CD4-positive, alpha-beta T cell treated with Interleukin-17A for 4 hours (primary cell): ENCODE results near the gene ZFR.
"Not testable (repeated sequence)": the region's sequence is repeated elsewhere in the genome, so short reads cannot be mapped to it uniquely, and the experiment has no call there.

Experiments
- DNase-seq: peaks from one replicate; pipeline ENCODE4 v3.0.0-alpha.2; 2020; ENCODE audit warnings: mixed read lengths

Gene ZFR

GRCh38 chr5:32355686-32356085 lies 88.9 kb downstream of the ZFR start:
- DNase-seq, result no peak

- no peak for DNase-seq
Measured at GRCh38 chr5:32353420-32353819, 91.1 kb downstream of the ZFR start.

DNA sequence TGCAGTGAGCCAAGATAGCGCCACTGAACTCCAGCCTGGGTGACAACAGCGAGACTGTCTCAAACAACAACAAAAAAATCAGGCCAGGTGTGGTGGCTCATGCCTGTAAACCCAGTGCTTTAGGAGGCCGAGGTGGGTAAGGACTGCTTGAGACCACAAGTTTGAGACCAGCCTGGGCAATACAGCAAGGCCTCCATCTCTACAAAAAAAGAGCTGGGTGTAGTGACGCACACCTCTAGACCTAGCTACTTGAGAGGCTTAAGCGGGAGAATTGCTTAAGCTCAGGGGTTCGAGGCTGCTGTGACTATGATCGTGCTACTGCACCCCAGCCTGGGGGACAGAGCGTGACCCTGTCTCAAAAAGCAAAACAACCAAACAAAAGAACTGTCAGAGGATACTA lies 91.9 kb downstream of the ZFR start:
- no peak for DNase-seq

DNA sequence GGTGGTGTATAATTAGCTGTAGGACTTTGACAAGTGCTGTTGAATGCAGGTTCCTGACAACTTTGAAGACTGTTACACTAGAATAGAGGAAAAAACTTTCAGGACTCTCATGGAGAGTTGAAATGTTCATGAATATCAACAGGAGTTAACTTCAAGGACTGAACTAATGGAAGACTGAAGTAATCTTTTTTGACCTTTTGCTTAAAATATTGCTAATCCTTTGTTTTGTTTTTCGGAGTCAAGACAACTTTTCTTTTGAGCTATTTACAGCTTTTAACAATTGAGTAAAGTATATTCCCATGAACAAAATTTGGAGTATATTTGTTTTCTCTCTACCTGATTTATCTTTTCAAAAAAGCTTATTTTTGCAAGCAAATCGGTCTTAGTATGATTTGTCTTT lies 97.7 kb downstream of the ZFR start:
- DNase-seq, result no peak

GRCh38 chr5:32343058-32343672 lies 101.4 kb downstream of the ZFR start:
- no peak for DNase-seq

- DNase-seq, result no peak
Measured at GRCh38 chr5:32342656-32343055, 101.9 kb downstream of the ZFR start.

- no peak for DNase-seq
Measured at GRCh38 chr5:32339878-32340277, 104.7 kb downstream of the ZFR start.

- no peak for DNase-seq
Measured at GRCh38 chr5:32339198-32339597, 105.3 kb downstream of the ZFR start.

DNA sequence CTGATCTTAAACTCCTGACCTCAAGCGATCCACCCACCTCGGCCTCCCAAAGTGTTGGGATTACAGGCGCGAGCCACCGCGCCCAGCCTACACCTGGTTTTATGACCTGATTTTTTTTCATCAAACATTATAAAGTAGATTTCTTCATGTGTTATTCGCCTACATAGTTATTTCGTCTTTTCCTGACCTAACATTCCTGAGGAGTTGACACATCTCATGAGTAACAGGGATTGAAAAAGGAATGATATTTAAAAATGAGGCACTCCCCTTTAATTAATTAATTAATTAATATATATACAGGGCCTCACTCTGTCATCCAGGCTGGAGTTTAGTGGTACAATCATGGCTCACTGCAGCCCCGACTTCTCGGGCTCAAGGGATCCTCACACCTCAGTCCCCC lies 111.6 kb downstream of the ZFR start:
- no peak for DNase-seq

DNA sequence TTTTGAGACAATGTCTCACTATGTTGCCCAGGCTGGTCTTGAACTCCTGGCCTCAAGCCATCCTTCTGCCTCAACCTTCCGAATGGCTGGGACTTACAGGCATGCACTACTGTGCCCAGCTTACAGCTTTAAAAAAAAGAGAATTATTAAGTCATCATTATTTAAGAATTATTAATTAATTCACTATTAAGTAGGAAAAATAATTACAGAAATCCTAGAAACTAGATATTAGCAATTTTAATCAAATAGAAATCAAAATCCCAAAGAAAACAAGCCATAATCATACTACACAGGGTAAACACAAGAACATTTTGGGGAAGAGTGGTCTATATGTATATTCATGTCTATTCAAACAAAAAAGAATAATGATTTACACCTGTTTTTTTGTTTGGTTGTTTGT lies 112.2 kb downstream of the ZFR start:
- DNase-seq, result no peak

DNA sequence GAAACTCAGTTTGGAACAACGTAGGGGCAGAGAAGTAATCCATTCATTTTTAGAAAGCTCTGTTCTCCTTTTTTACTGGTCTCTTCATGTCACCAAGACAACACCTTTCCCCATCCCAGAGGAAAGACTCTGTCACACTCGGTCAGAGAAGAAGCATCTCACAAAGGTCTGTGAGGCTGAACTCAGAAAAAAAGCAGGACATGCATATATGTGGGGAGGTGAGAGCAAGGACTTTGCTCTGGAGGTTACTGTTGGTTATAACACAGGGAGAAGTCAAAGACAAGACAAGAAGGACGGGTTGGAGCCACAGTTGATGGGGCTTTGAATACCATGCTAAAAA lies 112.6 kb downstream of the ZFR start:
- DNase-seq, result no peak

GRCh38 chr5:32331217-32331934 lies 113.2 kb downstream of the ZFR start:
- DNase-seq, result no peak

GRCh38 chr5:32330126-32330971 lies 114.2 kb downstream of the ZFR start:
- DNase-seq, result no peak

DNA sequence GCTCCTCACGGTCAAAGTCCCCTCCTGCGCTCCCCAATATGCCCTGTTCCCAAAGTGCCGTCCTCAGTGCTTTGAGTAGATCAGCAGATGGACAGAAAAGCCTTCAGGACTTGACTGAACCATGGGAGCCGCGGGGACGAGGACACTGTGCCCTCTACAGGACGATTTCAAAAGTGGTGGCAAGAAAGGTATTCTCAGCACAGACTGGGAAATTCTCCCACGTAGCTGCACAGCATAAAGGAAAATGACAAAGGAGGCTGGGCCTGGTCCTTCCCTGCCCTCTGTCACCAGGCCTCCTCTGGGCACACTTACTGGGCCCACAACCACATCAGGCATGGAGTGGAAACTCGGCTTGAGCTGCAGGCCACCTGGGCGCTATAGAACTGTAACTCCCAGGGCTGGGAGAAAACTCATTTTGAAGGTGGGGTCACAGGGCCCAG lies 115.1 kb downstream of the ZFR start:
- DNase-seq, result peak; percentile 64

DNA sequence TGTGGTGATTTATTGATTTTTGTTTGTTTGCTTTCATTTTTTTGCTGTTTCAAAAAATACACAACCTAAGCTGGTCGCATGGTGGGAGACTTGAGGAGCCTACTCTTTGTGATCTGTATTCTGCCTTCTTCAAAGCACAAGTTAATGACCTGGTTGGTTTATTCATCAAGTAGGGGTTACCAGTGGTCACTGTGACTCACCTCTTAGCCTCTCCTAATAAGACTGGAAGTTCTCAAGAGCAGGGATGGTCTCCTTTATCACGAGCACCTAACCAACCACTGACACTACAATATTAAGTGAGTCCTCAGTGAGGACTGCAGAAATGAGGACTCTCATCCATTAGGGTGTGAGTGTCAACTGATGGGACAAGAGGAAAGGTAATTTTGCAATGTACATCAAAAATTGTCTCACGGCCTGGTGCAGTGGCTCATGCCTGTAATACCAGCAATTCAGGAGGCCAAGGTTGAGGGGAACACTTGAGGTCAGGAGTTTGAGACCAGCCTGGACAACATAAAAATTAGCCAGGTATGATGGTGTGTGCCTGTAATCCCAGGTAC lies 118.2 kb downstream of the ZFR start:
- no peak for DNase-seq

- no peak for DNase-seq
Measured at GRCh38 chr5:32325616-32326015, 118.9 kb downstream of the ZFR start.

DNA sequence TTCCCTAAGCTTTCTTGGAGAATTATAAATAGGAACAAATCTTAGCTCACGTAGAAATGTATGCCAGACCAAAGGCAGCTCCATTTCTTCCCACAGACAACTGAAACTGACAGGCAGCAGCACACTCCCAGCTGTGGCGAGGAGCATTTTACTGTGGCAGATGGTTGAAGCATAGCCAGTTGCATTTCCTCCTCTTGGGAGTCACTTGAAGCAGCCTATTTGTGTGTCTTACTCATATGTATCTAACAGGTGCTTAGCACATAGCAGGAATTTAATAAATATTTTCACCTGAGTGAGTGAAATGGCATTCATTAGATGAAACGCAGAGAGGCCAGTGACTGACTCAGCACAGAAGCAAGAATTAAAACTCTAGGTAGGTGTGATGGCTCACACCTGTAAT lies 119.5 kb downstream of the ZFR start:
- DNase-seq, result no peak

- DNase-seq, result no peak
Measured at GRCh38 chr5:32323741-32324140, 120.8 kb downstream of the ZFR start.

- no peak for DNase-seq
Measured at GRCh38 chr5:32322882-32323281, 121.7 kb downstream of the ZFR start.

DNA sequence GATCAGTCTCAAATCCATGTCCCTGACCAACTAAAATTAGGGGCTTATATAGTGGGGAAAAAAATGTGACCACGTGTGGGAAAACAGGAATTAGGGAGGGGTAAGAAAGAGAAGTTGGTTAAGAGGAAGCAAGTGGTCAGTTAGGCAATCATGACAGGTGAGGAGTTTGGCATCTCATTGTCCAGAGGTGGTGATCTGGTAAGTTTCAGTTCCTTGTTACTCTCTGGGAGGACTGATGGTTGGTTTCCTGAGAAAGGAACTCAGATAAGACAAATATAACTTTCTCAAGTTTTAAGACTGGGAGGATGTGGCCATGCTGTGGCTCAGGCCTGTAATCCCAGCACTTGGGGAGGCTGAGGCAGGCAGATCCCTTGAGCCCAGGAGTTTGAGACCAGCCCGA lies 122.8 kb downstream of the ZFR start:
- DNase-seq, result not testable (repeated sequence)

DNA sequence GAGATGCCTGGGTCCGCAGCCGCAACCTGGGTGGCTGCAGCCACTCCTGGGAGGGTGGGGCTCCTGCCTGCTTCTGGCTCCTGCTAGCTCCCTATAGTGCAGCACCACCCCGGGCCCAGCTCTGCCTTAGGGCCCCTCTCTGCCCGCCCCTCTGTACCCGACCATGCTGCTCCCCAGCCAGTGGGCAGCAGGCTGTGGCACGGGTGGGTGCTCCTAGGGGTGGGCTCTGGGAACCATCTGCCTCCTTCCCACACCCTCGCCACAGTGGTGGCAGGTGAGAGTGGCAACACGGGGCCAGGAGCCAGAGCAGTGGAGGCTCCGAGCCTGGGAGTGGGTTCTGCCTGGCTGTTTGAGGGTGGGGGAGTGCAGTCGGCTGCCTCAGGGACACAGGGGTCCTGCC lies 124.0 kb downstream of the ZFR start:
- DNase-seq, result no peak

DNA sequence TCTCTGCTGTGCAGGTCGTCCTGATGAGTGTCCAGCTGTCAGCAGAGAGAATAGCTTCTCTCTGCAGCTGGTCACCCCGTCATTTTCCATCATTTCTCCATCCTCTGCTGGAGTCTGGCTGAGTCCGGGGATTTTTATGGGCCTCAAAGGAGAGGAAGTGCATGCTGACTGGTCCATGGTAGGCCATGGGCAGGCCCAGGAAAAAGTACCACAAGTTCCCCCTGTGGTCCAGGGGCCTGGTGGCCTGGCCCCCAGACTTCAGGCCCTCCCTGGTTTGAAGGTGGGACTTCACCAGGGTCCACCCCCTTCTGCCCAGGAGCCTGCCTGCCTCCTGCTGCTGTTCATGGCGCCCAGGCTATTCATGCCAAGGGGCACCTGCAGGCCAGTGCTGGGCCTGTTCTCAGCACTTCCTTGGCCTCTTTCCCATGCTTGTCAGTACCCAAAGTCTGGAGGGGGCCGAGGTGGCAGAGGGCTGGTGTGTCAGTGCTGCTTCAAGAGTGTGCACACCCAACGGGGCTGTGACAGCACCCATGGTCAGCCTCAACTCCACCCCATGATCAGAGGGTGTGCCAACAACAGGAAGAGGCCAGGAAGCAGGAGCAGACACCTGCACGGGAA lies 124.5 kb downstream of the ZFR start:
- DNase-seq, result no peak

- no peak for DNase-seq
Measured at GRCh38 chr5:32319392-32319791, 125.1 kb downstream of the ZFR start.
